ENCODE measurements around the gene ELL. TPM values are rescaled to one million over a fixed set of nuclear protein-coding genes. Genes with fewer than 3 reads are reported as not detected.

ELL gene
- total and polyA plus RNA-seq, 9 donors, result 1.6 to 22.3 (median 17.0) TPM

GRCh38 chr19:18438331-18439024 lies 83.4 kb downstream of the ELL start:
- peak; percentile 84 to 91 (median 88) for DNase-seq
- TF ChIP-seq POLR2A (IDR thresholded peaks at IDR 0.05), result peak; percentile 22
- TF ChIP-seq EP300 (IDR thresholded peaks at IDR 0.05), result no peak
- peaks cover 12% of the 10 kb centered on the region for H3K4me1 ChIP-seq (ENCODE audit: insufficient read depth)

DNA sequence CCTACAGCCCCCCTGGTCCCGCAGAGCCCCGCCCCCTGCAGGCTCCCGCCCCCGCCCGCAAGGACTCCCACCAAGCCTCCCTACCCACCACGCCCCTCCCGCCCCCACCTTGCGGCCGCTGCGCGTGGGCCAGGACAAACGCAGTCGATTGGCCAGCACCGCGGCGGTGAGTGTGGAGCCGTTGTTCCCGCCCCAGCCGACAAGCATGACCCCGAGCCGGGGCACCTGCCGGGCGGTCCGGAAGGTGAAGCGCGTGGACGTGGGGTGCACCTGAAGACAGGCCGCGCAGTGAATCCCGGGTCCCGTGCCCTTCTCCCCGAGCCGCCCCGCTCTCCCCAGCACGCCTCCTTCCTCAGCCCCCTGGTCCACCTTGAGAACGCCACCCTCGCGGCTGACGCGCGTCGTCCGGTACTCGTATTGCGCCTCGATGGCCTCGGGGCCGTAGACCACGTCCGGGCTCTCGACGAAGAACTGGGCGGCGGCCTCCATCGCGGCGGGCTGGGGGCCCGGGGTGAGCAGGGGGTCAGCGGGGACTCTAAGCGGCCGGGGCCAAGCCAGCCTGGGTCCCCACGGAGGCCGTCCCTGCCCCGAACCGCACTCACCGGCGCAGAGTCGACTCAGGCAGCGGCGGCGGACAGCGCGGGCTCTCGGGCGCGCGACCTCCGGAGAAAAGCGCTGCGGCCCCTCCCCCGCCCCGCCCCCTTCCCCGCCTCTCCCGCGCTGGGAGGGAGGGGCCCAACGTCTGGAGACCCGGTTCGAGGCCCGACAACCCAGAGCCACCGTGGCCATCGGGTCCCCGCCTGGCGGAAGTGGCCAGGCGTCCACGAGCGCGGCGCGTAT lies 84.2 kb downstream of the ELL start, which contains the start of gene ISYNA1:
Gene ISYNA1 (minus strand): TSS at position 643 of the 840 bp plus-strand sequence. CDS start 154 bp downstream, at position 489.
- Histone ChIP-seq H3K27ac (peak within 1 kb of the TSS; percentile 81 to 90), H3K27me3 (no peaks in the 10 kb centered on the region), H3K4me1 (ENCODE audit: insufficient read depth) (peaks cover 18% of the 10 kb centered on the region), H3K36me3 (no peaks in the 10 kb centered on the region), H3K9me3 (no peaks in the 10 kb centered on the region), H3K4me3 (peak within 1 kb of the TSS; percentile 68)
- TF ChIP-seq EP300 (IDR thresholded peaks at IDR 0.05) (no peak), CTCF (IDR thresholded peaks at IDR 0.05) (peak in 1 of 3 donors; percentile 20)
- intact Hi-C loops (cut with DNase I), result no loop called here
- WGBS, 3 donors, result 1% methylated on average over 27 to 96 of the region's 99 CpGs
- DNase-seq, result peak; percentile 80 to 86 (median 86)

More at GRCh38 chr19:18438331-18439024, 83.4 kb downstream of the ELL start:
- no peaks in the 10 kb centered on the region for H3K36me3 ChIP-seq
- peak overlapping the region; percentile 68 for H3K4me3 ChIP-seq
- intact Hi-C loops (cut with DNase I), result no loop called here
- no peaks in the 10 kb centered on the region for H3K9me3 ChIP-seq
- H3K27ac ChIP-seq, result peak overlapping the region; percentile 53 to 90
- H3K27me3 ChIP-seq, result no peaks in the 10 kb centered on the region
- 1 to 10% (median 3%) methylated on average over 24 of the region's 24 CpGs for WGBS, 3 donors

GRCh38 chr19:18436671-18437490 lies 85.0 kb downstream of the ELL start:
- intact Hi-C loops (cut with DNase I), result no loop called here
- WGBS, 3 donors, result 21 to 37% (median 24%) methylated on average over 53 to 67 of the region's 67 CpGs

More at GRCh38 chr19:18436671-18437490, 85.0 kb downstream of the ELL start:
- Histone ChIP-seq H3K4me1 (ENCODE audit: insufficient read depth) (peaks cover 22% of the 10 kb centered on the region), H3K27ac (peak overlapping the region; percentile 81 to 90), H3K9me3 (no peaks in the 10 kb centered on the region), H3K27me3 (no peaks in the 10 kb centered on the region), H3K36me3 (no peaks in the 10 kb centered on the region), H3K4me3 (peak overlapping the region; percentile 68)
- TF ChIP-seq POLR2A (IDR thresholded peaks at IDR 0.05) (no peak), EP300 (IDR thresholded peaks at IDR 0.05) (no peak), CTCF (IDR thresholded peaks at IDR 0.05) (no peak)
- DNase-seq, result peak; percentile 90 to 93 (median 92)

Measured in ovary (tissue), 9 donors.